ENCODE measurements around the gene GTF2IRD2.
"Not testable (repeated sequence)": the region's sequence is repeated elsewhere in the genome, so short reads cannot be mapped to it uniquely, and the experiment has no call there.

DNA sequence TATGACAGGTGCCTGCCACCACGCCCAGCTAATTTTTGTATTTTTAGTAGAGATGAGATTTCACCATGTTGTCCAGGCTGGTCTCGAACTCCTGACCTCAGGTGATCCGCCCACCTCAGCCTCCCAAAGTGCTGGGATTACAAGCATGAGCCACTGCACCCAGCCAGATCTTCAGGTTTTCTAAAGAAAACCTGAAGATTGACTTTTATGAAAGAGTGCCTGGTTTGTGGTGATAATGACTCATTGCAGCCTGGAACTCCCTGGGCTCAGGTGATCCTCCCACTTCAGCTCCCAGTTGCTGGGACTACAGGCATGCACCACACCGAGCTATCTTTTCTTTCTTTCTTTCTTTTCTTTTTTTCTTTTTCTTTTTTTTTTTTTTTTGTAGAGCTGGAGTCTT is 52.8 kb downstream of the GTF2IRD2 start:
- TF ChIP-seq, protein P1, sequence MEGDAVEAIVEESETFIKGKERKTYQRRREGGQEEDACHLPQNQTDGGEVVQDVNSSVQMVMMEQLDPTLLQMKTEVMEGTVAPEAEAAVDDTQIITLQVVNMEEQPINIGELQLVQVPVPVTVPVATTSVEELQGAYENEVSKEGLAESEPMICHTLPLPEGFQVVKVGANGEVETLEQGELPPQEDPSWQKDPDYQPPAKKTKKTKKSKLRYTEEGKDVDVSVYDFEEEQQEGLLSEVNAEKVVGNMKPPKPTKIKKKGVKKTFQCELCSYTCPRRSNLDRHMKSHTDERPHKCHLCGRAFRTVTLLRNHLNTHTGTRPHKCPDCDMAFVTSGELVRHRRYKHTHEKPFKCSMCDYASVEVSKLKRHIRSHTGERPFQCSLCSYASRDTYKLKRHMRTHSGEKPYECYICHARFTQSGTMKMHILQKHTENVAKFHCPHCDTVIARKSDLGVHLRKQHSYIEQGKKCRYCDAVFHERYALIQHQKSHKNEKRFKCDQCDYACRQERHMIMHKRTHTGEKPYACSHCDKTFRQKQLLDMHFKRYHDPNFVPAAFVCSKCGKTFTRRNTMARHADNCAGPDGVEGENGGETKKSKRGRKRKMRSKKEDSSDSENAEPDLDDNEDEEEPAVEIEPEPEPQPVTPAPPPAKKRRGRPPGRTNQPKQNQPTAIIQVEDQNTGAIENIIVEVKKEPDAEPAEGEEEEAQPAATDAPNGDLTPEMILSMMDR (IDR thresholded peaks at IDR 0.05): not testable (repeated sequence)
- TF ChIP-seq EP300, POLR2A (IDR thresholded peaks at IDR 0.05): not testable (repeated sequence)
